Testis (tissue), 3 donors: ENCODE measurements around the gene MED6. TPM values are rescaled to one million over a fixed set of nuclear protein-coding genes. Genes with fewer than 3 reads are reported as not detected.
A peak's percentile ranks its signal among the peaks of the same experiment; 100 is the strongest.

Experiments
- DNase-seq: peaks from one replicate; pipeline ENCODE4 v3.0.0-alpha.2; 2019
- H3K27ac ChIP-seq, 2 donors: fragments of 200-600 bp; sonication (generic); one replicate each; pipeline ENCODE4 v1.5.1; 2019
- H3K27me3 ChIP-seq: fragments of 200-600 bp; sonication (generic); one replicate; pipeline ENCODE4 v1.5.1; 2019
- H3K36me3 ChIP-seq: fragments of 200-600 bp; sonication (generic); one replicate; pipeline ENCODE4 v1.5.1; 2017; ENCODE audit warnings: low read depth; ENCODE audit errors: missing control alignments
- H3K4me1 ChIP-seq: fragments of 200-600 bp; sonication (generic); one replicate; pipeline ENCODE4 v1.5.1; 2019
- H3K4me3 ChIP-seq, 2 donors: fragments of 200-600 bp; sonication (generic); one replicate each; pipeline ENCODE4 v1.5.1; 2017 to 2019
- H3K9me3 ChIP-seq: fragments of 200-600 bp; sonication (generic); one replicate; pipeline ENCODE4 v1.5.1; 2017
- POLR2A ChIP-seq: fragments of 450-650 bp; IDR thresholded peaks from one replicate; pipeline ENCODE4 v1.6.1; 2017; ENCODE audit warnings: antibody characterized with exemption, mild to moderate bottlenecking, moderate library complexity
- WGBS, 2 donors: methylation state at CpG; one replicate each; pipeline ENCODE4 v1.1.5; 2018; 5-methylcytosine and 5-hydroxymethylcytosine counted together
- intact Hi-C: fragments of 100-400 bp; cut with DNase I; formaldehyde crosslinking; loops from one replicate; pipeline ENCODE4 v1.15.1; 2023; ENCODE audit warnings: low total_unique reads
- polyA plus RNA-seq: library from polyadenylated mRNA; stranded (reverse); fragments of 350-450 nt; fragmentation: Illumina TruSeq; extraction: RNeasy Lipid Tissue Mini Kit (QIAGEN cat#74804); gene quantifications from one replicate; pipeline ENCODE4 v1.2.3, GENCODE V29; 2014; ENCODE audit warnings: low read depth, low replicate concordance; ENCODE audit not compliant: insufficient read depth
- total RNA-seq, 2 donors: library from RNA; depleted of rRNA; stranded (reverse); fragments of >200 nt; gene quantifications; one replicate each; pipeline ENCODE4 v1.2.3, GENCODE V29; 2016
- TF ChIP-seq, protein P1 (sequence below), 3 experiments: fragments of 450-650 bp in 2 of 3; fragments of 200-600 bp in 1 of 3; sonication (generic) in 1 of 3; IDR thresholded peaks; one replicate each; pipeline ENCODE4 v1.5.1; 2016 to 2019; ENCODE audit warnings: antibody characterized with exemption in 3 of 3, mild to moderate bottlenecking in 2 of 3, moderate library complexity in 1 of 3

Gene MED6
- total and polyA plus RNA-seq, 3 donors from 2014 or later = 24.8 to 63.0 (median 60.6) TPM

DNA sequence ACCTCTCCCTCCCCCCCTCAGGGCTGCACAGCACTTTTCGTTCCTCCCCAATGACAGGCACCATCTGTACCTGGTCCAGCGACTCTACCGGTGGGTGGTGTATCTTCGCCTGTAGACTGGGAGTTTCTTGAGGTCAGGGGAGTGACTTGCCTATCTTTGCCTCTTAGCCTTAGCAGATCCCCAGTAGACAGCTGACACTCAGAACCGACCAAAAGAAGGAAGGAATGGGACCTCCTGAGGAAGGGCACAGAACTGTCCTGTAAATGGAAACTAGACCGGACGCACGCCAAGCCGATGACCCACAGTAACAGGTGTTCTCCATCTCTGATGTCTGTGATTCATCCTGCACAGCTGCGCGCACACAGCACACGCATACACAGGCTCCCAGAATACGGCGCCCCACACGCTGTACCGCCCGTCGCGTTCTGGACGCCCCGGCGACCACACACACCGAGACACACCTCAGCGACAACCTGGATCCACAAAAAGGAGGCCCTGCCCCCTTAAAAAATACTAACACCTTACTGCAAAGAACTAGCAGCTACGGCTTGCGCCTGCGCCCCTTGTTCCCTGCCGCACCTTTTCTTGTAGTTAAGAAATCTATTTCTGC, 40.6 kb upstream of the MED6 start:
- Histone ChIP-seq H3K4me1 (peaks cover 4% of the 10 kb centered on the region), H3K27me3 (no peaks in the 10 kb centered on the region), H3K9me3 (no peaks in the 10 kb centered on the region), H3K27ac (no peak overlapping the region), H3K36me3 (no peaks in the 10 kb centered on the region), H3K4me3 (peak overlapping the region; percentile 57 to 61)
- DNase-seq = peak; percentile 53
- 0 to 3% methylated on average over 27 to 28 of the region's 28 CpGs for WGBS, 2 donors
- TF ChIP-seq POLR2A = no peak
- TF ChIP-seq, protein P1, sequence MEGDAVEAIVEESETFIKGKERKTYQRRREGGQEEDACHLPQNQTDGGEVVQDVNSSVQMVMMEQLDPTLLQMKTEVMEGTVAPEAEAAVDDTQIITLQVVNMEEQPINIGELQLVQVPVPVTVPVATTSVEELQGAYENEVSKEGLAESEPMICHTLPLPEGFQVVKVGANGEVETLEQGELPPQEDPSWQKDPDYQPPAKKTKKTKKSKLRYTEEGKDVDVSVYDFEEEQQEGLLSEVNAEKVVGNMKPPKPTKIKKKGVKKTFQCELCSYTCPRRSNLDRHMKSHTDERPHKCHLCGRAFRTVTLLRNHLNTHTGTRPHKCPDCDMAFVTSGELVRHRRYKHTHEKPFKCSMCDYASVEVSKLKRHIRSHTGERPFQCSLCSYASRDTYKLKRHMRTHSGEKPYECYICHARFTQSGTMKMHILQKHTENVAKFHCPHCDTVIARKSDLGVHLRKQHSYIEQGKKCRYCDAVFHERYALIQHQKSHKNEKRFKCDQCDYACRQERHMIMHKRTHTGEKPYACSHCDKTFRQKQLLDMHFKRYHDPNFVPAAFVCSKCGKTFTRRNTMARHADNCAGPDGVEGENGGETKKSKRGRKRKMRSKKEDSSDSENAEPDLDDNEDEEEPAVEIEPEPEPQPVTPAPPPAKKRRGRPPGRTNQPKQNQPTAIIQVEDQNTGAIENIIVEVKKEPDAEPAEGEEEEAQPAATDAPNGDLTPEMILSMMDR (IDR thresholded peaks at IDR 0.05) = no peak
- intact Hi-C loops = no loop called here

DNA sequence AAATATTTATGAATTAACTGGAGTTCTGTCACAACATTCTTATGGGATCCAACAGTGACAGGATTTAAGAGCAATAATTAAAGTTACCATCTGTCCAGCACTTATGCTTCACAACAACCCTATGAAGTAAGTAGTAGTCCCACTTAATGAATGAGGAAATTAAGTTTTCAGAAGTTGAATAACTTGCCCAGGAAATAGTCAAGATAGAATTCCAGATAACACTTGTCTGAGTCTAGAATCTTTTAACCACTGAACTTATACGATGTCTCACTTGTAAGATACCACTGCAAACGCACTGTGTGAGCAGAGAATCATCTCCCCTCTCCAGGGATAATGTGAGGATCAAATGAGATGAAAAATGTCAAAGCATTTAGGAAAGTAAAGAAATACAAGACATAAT, 38.0 kb upstream of the MED6 start:
- Histone ChIP-seq H3K27me3 (no peaks in the 10 kb centered on the region), H3K4me3 (no peak overlapping the region), H3K9me3 (no peaks in the 10 kb centered on the region), H3K36me3 (no peaks in the 10 kb centered on the region), H3K27ac (no peak overlapping the region), H3K4me1 (peaks cover 4% of the 10 kb centered on the region)
- WGBS, 2 donors = 82 to 84% methylated on average over 2 of the region's 2 CpGs
- TF ChIP-seq, protein P1 (IDR thresholded peaks at IDR 0.05) = no peak
- no peak for TF ChIP-seq POLR2A
- no peak for DNase-seq
- intact Hi-C loops = no loop called here

DNA sequence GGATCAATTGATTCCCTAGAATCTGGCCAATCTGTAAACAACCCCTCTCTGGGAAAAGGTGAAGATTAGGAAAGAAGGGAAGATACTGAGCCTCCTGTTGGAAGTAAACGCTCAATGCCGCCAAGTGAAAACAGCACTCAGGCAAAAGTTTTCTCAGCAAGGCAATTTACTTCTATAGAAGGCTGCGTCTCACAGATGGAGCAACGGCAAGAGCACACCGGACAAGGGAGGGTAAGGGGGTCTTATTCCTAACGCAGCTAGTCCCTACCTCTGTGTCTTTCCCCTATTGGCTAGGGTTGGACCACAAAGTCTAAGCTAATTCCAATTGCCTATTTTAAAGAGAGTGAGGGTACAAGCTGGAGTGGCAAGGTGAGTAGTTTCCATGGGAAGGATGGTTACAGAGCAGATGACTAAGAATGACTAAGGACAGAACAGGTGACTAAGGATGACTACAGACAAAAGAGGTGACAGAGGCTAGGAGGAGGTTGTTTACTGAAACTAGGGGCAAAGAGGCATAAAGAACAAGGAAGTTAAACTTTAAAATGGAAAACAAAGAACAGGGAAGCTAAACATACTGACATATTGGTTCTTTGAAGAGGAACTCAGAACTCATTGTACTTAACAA, 35.6 kb upstream of the MED6 start:
- TF ChIP-seq, protein P1 (IDR thresholded peaks at IDR 0.05) = no peak
- no peak for TF ChIP-seq POLR2A
- intact Hi-C loops = no loop called here
- no peaks in the 10 kb centered on the region for H3K36me3 ChIP-seq
- 93 to 96% methylated on average over 6 of the region's 6 CpGs for WGBS, 2 donors
- no peak for DNase-seq
- no peak overlapping the region for H3K27ac ChIP-seq
- H3K27me3 ChIP-seq = no peaks in the 10 kb centered on the region
- no peaks in the 10 kb centered on the region for H3K9me3 ChIP-seq
- H3K4me1 ChIP-seq = no peaks in the 10 kb centered on the region
- H3K4me3 ChIP-seq = no peak overlapping the region

DNA sequence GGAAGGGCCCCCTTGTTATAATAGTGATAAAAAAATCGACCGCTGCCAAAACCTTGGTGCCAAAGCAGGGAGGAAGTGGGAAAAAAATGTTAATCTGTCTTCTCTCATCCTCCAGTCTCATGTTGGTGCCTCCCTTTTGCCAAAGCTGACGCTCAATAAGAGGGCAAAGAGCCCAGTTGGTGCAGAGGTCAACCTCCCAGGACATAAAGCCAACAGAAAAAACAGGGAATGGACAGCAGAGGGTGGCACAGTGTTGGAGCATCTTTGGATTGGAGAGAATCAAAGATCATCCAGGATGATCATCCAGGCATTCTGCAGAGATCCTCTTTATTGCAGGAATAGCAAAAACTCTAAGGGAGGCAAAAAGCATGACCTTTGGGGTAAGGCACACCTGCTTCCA, 31.5 kb upstream of the MED6 start:
- H3K27ac ChIP-seq = no peak overlapping the region
- H3K4me1 ChIP-seq = no peaks in the 10 kb centered on the region
- DNase-seq = no peak
- no peaks in the 10 kb centered on the region for H3K36me3 ChIP-seq
- no peaks in the 10 kb centered on the region for H3K9me3 ChIP-seq
- intact Hi-C loops = no loop called here
- WGBS, 2 donors = 65 to 79% methylated on average over 3 of the region's 3 CpGs
- H3K27me3 ChIP-seq = no peaks in the 10 kb centered on the region
- H3K4me3 ChIP-seq = no peak overlapping the region
- TF ChIP-seq POLR2A = no peak

DNA sequence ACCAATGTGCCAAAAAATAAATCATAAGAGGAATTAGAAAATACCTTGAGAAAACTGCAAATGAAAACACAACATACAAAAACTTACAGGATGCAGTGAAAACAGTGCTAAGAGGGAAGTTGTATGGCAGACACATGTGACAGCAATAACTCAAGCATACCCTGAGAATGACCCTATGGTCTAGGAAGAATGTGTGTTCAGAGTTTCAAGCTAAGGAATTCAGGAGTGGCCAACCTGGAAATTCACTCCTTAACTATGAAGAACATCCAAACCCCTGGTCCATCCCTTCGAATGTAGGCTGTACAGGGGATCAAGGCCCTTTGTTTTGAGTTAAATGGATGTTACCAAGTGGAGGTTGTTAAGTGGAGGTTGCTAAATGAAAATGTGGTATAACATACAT, 24.5 kb upstream of the MED6 start:
- DNase-seq = no peak
- no peaks in the 10 kb centered on the region for H3K4me1 ChIP-seq
- H3K27ac ChIP-seq = no peak overlapping the region
- H3K9me3 ChIP-seq = no peaks in the 10 kb centered on the region
- intact Hi-C loops = no loop called here
- no peaks in the 10 kb centered on the region for H3K27me3 ChIP-seq
- no peak overlapping the region for H3K4me3 ChIP-seq
- no peak for TF ChIP-seq POLR2A
- TF ChIP-seq, protein P1 (IDR thresholded peaks at IDR 0.05) = no peak
- H3K36me3 ChIP-seq = no peaks in the 10 kb centered on the region
- WGBS, 2 donors = 50 to 58% methylated on average over 1 of the region's 1 CpG
